HL-60 (cell line): ENCODE results near the gene RET.

ENCODE experiments used
- CTCF ChIP-seq: IDR thresholded peaks from one replicate; pipeline ENCODE4 v1.5.1; 2011; ENCODE audit warnings: low read length, control low read depth, inconsistent platforms; ENCODE audit not compliant: insufficient read depth
- POLR2AphosphoS5 ChIP-seq: IDR thresholded peaks from 2 replicates; pipeline ENCODE4 v1.6.1; 2012; ENCODE audit warnings: low read depth
- REST ChIP-seq: IDR thresholded peaks from 2 replicates; pipeline ENCODE4 v1.6.1; 2012; ENCODE audit warnings: low read depth; ENCODE audit not compliant: insufficient replicate concordance

GRCh38 chr10:43041422-43042342, 35.2 kb upstream of the RET start:
- TF ChIP-seq CTCF (no peak), REST (no peak), POLR2AphosphoS5 (no peak)
